T-helper 2 cell treated with Interferon-gamma antibody and Interleukin-4, amounts not matched to agents 5 μg/mL and 100 μg/mL, for 36 hours (primary cell): Measurements from ENCODE around the gene BGN.
A peak's percentile ranks its signal among the peaks of the same experiment; 100 is the strongest.

Source experiments
- DNase-seq: peaks from one replicate; pipeline ENCODE4 v3.0.0; 2021; ENCODE audit warnings: low spot score
- H3K27ac Mint-ChIP-seq: one replicate; pipeline ENCODE4 v1.8.0; 2021; ENCODE audit warnings: mild to moderate bottlenecking, mixed read lengths
- H3K27me3 Mint-ChIP-seq: one replicate; pipeline ENCODE4 v1.8.0; 2021; ENCODE audit warnings: low read depth, mixed read lengths
- H3K36me3 Mint-ChIP-seq: one replicate; pipeline ENCODE4 v1.8.0; 2021; ENCODE audit warnings: low read depth, mixed read lengths
- H3K4me1 Mint-ChIP-seq: one replicate; pipeline ENCODE4 v1.8.0; 2021; ENCODE audit warnings: low read depth, mixed read lengths
- H3K4me3 Mint-ChIP-seq: one replicate; pipeline ENCODE4 v1.8.0; 2022; ENCODE audit warnings: mild to moderate bottlenecking, moderate library complexity, mixed read lengths
- H3K9me3 Mint-ChIP-seq: one replicate; pipeline ENCODE4 v1.8.0; 2021; ENCODE audit warnings: mixed read lengths

BGN gene

GRCh38 chrX:153554519-153555167, 59.9 kb downstream of the BGN start:
- Mint-ChIP-seq H3K4me3 (no peak overlapping the region), H3K36me3 (no peaks in the 10 kb centered on the region), H3K27ac (no peak overlapping the region), H3K4me1 (no peaks in the 10 kb centered on the region), H3K9me3 (no peaks in the 10 kb centered on the region), H3K27me3 (no peaks in the 10 kb centered on the region)
- DNase-seq, result peak; percentile 5

GRCh38 chrX:153556767-153557166, 62.0 kb downstream of the BGN start:
- DNase-seq, result no peak

GRCh38 chrX:153557618-153558355, 63.0 kb downstream of the BGN start:
- Mint-ChIP-seq H3K27ac (no peak overlapping the region), H3K9me3 (no peaks in the 10 kb centered on the region), H3K27me3 (no peaks in the 10 kb centered on the region), H3K36me3 (no peaks in the 10 kb centered on the region), H3K4me1 (no peaks in the 10 kb centered on the region), H3K4me3 (no peak overlapping the region)
- no peak for DNase-seq

More at GRCh38 chrX:153556767-153557166, 62.0 kb downstream of the BGN start:
- Mint-ChIP-seq H3K27ac (no peak overlapping the region), H3K36me3 (no peaks in the 10 kb centered on the region), H3K4me3 (no peak overlapping the region), H3K4me1 (no peaks in the 10 kb centered on the region), H3K9me3 (no peaks in the 10 kb centered on the region), H3K27me3 (no peaks in the 10 kb centered on the region)
